SU-DHL-6 (cell line): ENCODE data around the gene MUSTN1.

Source experiments
- H2AFZ ChIP-seq: fragments of 200-600 bp; sonication (generic); 2 replicates; pipeline ENCODE4 v1.6.1; 2014; ENCODE audit warnings: low read depth, mild to moderate bottlenecking, moderate library complexity, mixed read lengths, antibody characterized with exemption, low read length; ENCODE audit not compliant: severe bottlenecking
- H3F3A ChIP-seq: fragments of 200-600 bp; shearing (Covaris generic); 2 replicates; pipeline ENCODE4 v1.6.0; 2016; ENCODE audit warnings: antibody characterized with exemption, mild to moderate bottlenecking; ENCODE audit not compliant: insufficient read depth
- H3K27ac ChIP-seq: fragments of 200-600 bp; sonication (generic); 2 replicates; pipeline ENCODE4 v1.5.1; 2016; ENCODE audit warnings: low read depth, mild to moderate bottlenecking, low read length, moderate library complexity, mixed read lengths
- H3K27me3 ChIP-seq: fragments of 200-600 bp; sonication (generic), shearing (Covaris generic); 2 replicates; pipeline ENCODE4 v1.6.0; 2014; ENCODE audit warnings: mild to moderate bottlenecking, low read length
- H3K36me3 ChIP-seq: fragments of 200-600 bp; sonication (generic); 2 replicates; pipeline ENCODE4 v1.6.1; 2014; ENCODE audit warnings: mild to moderate bottlenecking, low read length, mixed read lengths
- H3K4me2 ChIP-seq: fragments of 300-600, 200-600 bp; shearing (Covaris generic), sonication (generic); 2 replicates; pipeline ENCODE4 v1.6.0; 2014; ENCODE audit warnings: low read length, low read depth, mild to moderate bottlenecking; ENCODE audit not compliant: poor library complexity, severe bottlenecking
- H3K4me3 ChIP-seq: fragments of 200-600 bp; sonication (generic); 2 replicates; pipeline ENCODE4 v1.5.1; 2014; ENCODE audit warnings: antibody characterized with exemption, low read length, mild to moderate bottlenecking, mixed read lengths; ENCODE audit not compliant: insufficient read depth, poor library complexity, severe bottlenecking
- H3K79me2 ChIP-seq: fragments of 200-600 bp; sonication (generic); 2 replicates; pipeline ENCODE4 v1.6.1; 2014; ENCODE audit warnings: mild to moderate bottlenecking, low read length, moderate library complexity; ENCODE audit not compliant: insufficient read depth
- H3K9ac ChIP-seq: fragments of 200-600 bp; sonication (generic); 2 replicates; pipeline ENCODE4 v1.7.0; 2014; ENCODE audit warnings: mild to moderate bottlenecking, low read length
- H3K9me2 ChIP-seq: fragments of 200-600 bp; sonication (generic); replicated peaks from 2 replicates; pipeline ENCODE4 v1.6.1; 2014; ENCODE audit warnings: low read length; ENCODE audit not compliant: insufficient read depth
- H3K9me3 ChIP-seq: fragments of 200-600 bp; sonication (generic); 2 replicates; pipeline ENCODE4 v1.6.1; 2014; ENCODE audit warnings: low read length, mixed read lengths; ENCODE audit not compliant: insufficient read depth
- H4K20me1 ChIP-seq: fragments of 200-600 bp; sonication (generic); 2 replicates; pipeline ENCODE4 v1.6.1; 2014; ENCODE audit warnings: low read depth, mild to moderate bottlenecking, antibody characterized with exemption, low read length, moderate library complexity, mixed read lengths
- CTCF ChIP-seq: fragments of 200-600 bp; sonication (generic); IDR thresholded peaks from one replicate; pipeline ENCODE4 v1.5.1; 2017; ENCODE audit warnings: antibody characterized with exemption, mild to moderate bottlenecking, low read length, moderate library complexity; ENCODE audit not compliant: insufficient read depth, poor library complexity, severe bottlenecking
- EZH2phosphoT487 ChIP-seq: fragments of 200-600 bp; sonication (generic), shearing (Covaris generic); conservative IDR thresholded peaks from 2 replicates; pipeline ENCODE4 v1.6.1; 2018; ENCODE audit warnings: mild to moderate bottlenecking, antibody characterized with exemption, low read length, moderate library complexity, mixed read lengths

MUSTN1 gene

GRCh38 chr3:52857864-52858263 lies 23.0 kb upstream of the MUSTN1 start:
- no peaks in the 10 kb centered on the region for H3K27me3 ChIP-seq
- H3K9me2 ChIP-seq, result no peaks in the 10 kb centered on the region
- H4K20me1 ChIP-seq, result no peaks in the 10 kb centered on the region
- H3K9ac ChIP-seq, result no peak overlapping the region
- H3K79me2 ChIP-seq, result no peaks in the 10 kb centered on the region
- no peaks in the 10 kb centered on the region for H3F3A ChIP-seq
- H3K36me3 ChIP-seq, result no peaks in the 10 kb centered on the region
- H2AFZ ChIP-seq, result no peak overlapping the region
- H3K27ac ChIP-seq, result no peak overlapping the region
- TF ChIP-seq EZH2phosphoT487, result no peak
- no peak for TF ChIP-seq CTCF
- H3K9me3 ChIP-seq, result no peaks in the 10 kb centered on the region
- H3K4me2 ChIP-seq, result no peak overlapping the region
- no peak overlapping the region for H3K4me3 ChIP-seq

- H3K4me2 ChIP-seq, result no peak overlapping the region
- H3K4me3 ChIP-seq, result no peak overlapping the region
- no peaks in the 10 kb centered on the region for H3K9me3 ChIP-seq
- H4K20me1 ChIP-seq, result no peaks in the 10 kb centered on the region
- no peaks in the 10 kb centered on the region for H3K9me2 ChIP-seq
- H3K9ac ChIP-seq, result no peak overlapping the region
- H3K36me3 ChIP-seq, result no peaks in the 10 kb centered on the region
- H3F3A ChIP-seq, result no peaks in the 10 kb centered on the region
- no peaks in the 10 kb centered on the region for H3K27me3 ChIP-seq
- H3K79me2 ChIP-seq, result no peaks in the 10 kb centered on the region
- TF ChIP-seq EZH2phosphoT487 (no peak), CTCF (no peak)
- H2AFZ ChIP-seq, result no peak overlapping the region
- H3K27ac ChIP-seq, result no peak overlapping the region
These were observed 22.3 kb upstream of the MUSTN1 start for GRCh38 chr3:52857133-52857532.

- no peaks in the 10 kb centered on the region for H4K20me1 ChIP-seq
- H3K27me3 ChIP-seq, result no peaks in the 10 kb centered on the region
- H3K9ac ChIP-seq, result no peak overlapping the region
- H3K36me3 ChIP-seq, result no peaks in the 10 kb centered on the region
- H3F3A ChIP-seq, result no peaks in the 10 kb centered on the region
- no peaks in the 10 kb centered on the region for H3K79me2 ChIP-seq
- H3K4me2 ChIP-seq, result no peak overlapping the region
- no peaks in the 10 kb centered on the region for H3K9me3 ChIP-seq
- no peaks in the 10 kb centered on the region for H3K9me2 ChIP-seq
- no peak overlapping the region for H2AFZ ChIP-seq
- no peak for TF ChIP-seq CTCF
- TF ChIP-seq EZH2phosphoT487, result no peak
- no peak overlapping the region for H3K4me3 ChIP-seq
- no peak overlapping the region for H3K27ac ChIP-seq
These were observed 21.8 kb upstream of the MUSTN1 start for GRCh38 chr3:52856666-52857065.
